ENCODE measurements around the gene IL18R1. TPM values are rescaled to one million over a fixed set of nuclear protein-coding genes. Genes with fewer than 3 reads are reported as not detected.

Gene IL18R1
- total and polyA plus RNA-seq, 9 of the 15 experiments (the other 6 are each of a cell fraction or from before 2014, with no cell fraction given) = 0.55 to 10.0 (median 2.5) TPM

DNA sequence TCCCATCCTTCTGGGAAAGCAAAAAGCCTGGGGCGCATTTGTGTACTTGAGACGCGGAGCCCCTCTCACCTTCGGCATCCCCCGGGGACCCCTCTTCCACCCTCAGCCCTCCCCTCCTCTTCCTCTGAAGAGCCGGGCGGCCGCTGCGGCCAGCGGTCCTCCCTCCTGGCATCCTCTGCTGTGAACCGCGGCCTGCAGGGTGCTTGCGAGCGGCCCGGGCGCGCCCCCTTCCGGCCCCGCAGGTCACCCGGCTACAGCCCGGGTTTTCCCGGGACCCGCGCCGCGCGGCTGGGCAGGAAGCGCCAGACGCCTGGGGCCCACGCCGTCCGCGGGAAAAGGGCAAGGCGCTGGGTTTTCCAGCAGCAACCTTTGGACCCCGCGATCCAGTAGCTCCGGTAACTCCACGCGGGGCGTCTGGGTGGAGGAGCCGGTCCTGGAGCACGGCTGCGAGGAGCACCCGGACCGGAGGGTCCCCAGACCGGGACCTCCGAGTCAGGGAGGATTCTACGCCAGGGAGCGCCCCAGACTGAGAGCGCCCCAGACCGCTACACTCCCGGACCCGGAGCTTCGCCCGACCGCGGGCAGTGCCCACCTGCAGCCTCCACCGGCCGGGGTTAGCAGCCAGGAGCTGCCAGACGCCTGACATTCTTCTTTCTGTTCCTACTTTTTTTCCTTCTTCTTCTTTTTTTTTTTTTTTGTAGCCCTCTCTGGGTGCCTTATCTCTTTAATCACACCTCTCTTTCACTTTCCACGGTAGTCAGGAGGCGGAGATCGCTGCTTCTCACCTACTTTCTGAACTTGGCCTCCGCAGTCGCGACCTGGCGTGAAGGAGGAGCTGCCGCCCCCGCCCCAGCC lies at the start of gene IL18R1 (continued):
- TF ChIP-seq AFF4 (CRISPR knock-in tag; IDR thresholded peaks at IDR 0.05) (0 out of 2 replicates have a peak, but pooled peaks have one; percentile 71), SNIP1 (IDR thresholded peaks at IDR 0.05; ENCODE audit: low read depth) (no peak), RBFOX2 (IDR thresholded peaks at IDR 0.05; ENCODE audit: low read depth, low read length) (peak; percentile 72), KAT7 (CRISPR knock-in tag; IDR thresholded peaks at IDR 0.05; ENCODE audit: borderline replicate concordance) (0 out of 2 replicates have a peak, but pooled peaks have one; percentile 49), MYC (IDR thresholded peaks at IDR 0.05; ENCODE audit: low read depth, low read length) (peak; percentile 42; the same call in 1 of the 2 replicates), MYC (CRISPR knock-in tag; IDR thresholded peaks at IDR 0.05; ENCODE audit: borderline replicate concordance, low read depth) (no peak), NFATC3 (IDR thresholded peaks at IDR 0.05) (no peak), SMAD4 (CRISPR knock-in tag; conservative IDR thresholded peaks at IDR 0.05) (peak; percentile 69), KDM4B (IDR thresholded peaks at IDR 0.05; ENCODE audit: borderline replicate concordance in 2 of 2, low read depth in 1 of 2) (peak in 1 of 2 experiments; percentile 9; a peak in 1 of 4 replicates), SOX6 (IDR thresholded peaks at IDR 0.05) (0 out of 2 replicates have a peak, but pooled peaks have one; percentile 36)
- TF ChIP-seq, protein P1, sequence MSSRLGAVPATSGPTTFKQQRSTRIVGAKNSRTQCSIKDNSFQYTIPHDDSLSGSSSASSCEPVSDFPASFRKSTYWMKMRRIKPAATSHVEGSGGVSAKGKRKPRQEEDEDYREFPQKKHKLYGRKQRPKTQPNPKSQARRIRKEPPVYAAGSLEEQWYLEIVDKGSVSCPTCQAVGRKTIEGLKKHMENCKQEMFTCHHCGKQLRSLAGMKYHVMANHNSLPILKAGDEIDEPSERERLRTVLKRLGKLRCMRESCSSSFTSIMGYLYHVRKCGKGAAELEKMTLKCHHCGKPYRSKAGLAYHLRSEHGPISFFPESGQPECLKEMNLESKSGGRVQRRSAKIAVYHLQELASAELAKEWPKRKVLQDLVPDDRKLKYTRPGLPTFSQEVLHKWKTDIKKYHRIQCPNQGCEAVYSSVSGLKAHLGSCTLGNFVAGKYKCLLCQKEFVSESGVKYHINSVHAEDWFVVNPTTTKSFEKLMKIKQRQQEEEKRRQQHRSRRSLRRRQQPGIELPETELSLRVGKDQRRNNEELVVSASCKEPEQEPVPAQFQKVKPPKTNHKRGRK (tag; IDR thresholded peaks at IDR 0.05) = peak; percentile 70; the same call in 1 of the 2 replicates
- TF ChIP-seq, protein P2, sequence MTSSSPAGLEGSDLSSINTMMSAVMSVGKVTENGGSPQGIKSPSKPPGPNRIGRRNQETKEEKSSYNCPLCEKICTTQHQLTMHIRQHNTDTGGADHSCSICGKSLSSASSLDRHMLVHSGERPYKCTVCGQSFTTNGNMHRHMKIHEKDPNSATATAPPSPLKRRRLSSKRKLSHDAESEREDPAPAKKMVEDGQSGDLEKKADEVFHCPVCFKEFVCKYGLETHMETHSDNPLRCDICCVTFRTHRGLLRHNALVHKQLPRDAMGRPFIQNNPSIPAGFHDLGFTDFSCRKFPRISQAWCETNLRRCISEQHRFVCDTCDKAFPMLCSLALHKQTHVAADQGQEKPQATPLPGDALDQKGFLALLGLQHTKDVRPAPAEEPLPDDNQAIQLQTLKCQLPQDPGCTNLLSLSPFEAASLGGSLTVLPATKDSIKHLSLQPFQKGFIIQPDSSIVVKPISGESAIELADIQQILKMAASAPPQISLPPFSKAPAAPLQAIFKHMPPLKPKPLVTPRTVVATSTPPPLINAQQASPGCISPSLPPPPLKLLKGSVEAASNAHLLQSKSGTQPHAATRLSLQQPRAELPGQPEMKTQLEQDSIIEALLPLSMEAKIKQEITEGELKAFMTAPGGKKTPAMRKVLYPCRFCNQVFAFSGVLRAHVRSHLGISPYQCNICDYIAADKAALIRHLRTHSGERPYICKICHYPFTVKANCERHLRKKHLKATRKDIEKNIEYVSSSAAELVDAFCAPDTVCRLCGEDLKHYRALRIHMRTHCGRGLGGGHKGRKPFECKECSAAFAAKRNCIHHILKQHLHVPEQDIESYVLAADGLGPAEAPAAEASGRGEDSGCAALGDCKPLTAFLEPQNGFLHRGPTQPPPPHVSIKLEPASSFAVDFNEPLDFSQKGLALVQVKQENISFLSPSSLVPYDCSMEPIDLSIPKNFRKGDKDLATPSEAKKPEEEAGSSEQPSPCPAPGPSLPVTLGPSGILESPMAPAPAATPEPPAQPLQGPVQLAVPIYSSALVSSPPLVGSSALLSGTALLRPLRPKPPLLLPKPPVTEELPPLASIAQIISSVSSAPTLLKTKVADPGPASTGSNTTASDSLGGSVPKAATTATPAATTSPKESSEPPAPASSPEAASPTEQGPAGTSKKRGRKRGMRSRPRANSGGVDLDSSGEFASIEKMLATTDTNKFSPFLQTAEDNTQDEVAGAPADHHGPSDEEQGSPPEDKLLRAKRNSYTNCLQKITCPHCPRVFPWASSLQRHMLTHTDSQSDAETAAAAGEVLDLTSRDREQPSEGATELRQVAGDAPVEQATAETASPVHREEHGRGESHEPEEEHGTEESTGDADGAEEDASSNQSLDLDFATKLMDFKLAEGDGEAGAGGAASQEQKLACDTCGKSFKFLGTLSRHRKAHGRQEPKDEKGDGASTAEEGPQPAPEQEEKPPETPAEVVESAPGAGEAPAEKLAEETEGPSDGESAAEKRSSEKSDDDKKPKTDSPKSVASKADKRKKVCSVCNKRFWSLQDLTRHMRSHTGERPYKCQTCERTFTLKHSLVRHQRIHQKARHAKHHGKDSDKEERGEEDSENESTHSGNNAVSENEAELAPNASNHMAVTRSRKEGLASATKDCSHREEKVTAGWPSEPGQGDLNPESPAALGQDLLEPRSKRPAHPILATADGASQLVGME (CRISPR knock-in tag; IDR thresholded peaks at IDR 0.05) = peak; percentile 82; the same call in 1 of the 2 replicates
- TF ChIP-seq, protein P3, sequence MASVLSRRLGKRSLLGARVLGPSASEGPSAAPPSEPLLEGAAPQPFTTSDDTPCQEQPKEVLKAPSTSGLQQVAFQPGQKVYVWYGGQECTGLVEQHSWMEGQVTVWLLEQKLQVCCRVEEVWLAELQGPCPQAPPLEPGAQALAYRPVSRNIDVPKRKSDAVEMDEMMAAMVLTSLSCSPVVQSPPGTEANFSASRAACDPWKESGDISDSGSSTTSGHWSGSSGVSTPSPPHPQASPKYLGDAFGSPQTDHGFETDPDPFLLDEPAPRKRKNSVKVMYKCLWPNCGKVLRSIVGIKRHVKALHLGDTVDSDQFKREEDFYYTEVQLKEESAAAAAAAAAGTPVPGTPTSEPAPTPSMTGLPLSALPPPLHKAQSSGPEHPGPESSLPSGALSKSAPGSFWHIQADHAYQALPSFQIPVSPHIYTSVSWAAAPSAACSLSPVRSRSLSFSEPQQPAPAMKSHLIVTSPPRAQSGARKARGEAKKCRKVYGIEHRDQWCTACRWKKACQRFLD (CRISPR knock-in tag; IDR thresholded peaks at IDR 0.05) = 0 out of 2 replicates have a peak, but pooled peaks have one; percentile 57

All from K562 (cell line).